SK-N-SH treated with all-trans-retinoic acid at 6 μM for 48 hours (cell line): ENCODE measurements around the gene ODAD2.

ENCODE experiments used
- ATAC-seq: fragments of 200-7000 bp; cut with Tn5 transposase; 3 replicates; pipeline ENCODE4 v1.9.1; 2020; ENCODE audit warnings: mild to moderate bottlenecking, moderate library complexity
- CREB5 ChIP-seq: fragments of 250-450 bp; sonication (Bioruptor Pico); IDR thresholded peaks from 2 replicates; pipeline ENCODE4 v1.5.1; 2020; ENCODE audit warnings: low read depth, mild to moderate bottlenecking, moderate library complexity
- CSRNP3 ChIP-seq: fragments of 250-450 bp; sonication (Bioruptor Pico); IDR thresholded peaks from 2 replicates; pipeline ENCODE4 v1.5.1; 2021; ENCODE audit warnings: mild to moderate bottlenecking, moderate library complexity
- OSR1 ChIP-seq: fragments of 250-450 bp; sonication (Bioruptor Pico); IDR thresholded peaks from 2 replicates; pipeline ENCODE4 v1.8.0; 2022; ENCODE audit warnings: moderate library complexity, mild to moderate bottlenecking, inconsistent platforms
- PATZ1 ChIP-seq: fragments of 250-450 bp; sonication (Bioruptor Pico); IDR thresholded peaks from 2 replicates; pipeline ENCODE4 v1.8.0; 2020; ENCODE audit warnings: mild to moderate bottlenecking, moderate library complexity, borderline replicate concordance
- POU6F1 ChIP-seq: fragments of 250-450 bp; sonication (Bioruptor Pico); IDR thresholded peaks from 2 replicates; pipeline ENCODE4 v1.8.0; 2021; ENCODE audit warnings: low read depth, mild to moderate bottlenecking, moderate library complexity, borderline replicate concordance
- PPARA ChIP-seq: fragments of 250-450 bp; sonication (Bioruptor Pico); IDR thresholded peaks from 2 replicates; pipeline ENCODE4 v1.5.0; 2020; ENCODE audit warnings: mild to moderate bottlenecking, borderline replicate concordance
- RARB ChIP-seq: fragments of 250-450 bp; sonication (Bioruptor Pico); IDR thresholded peaks from 2 replicates; pipeline ENCODE4 v1.8.0; 2021; ENCODE audit warnings: mild to moderate bottlenecking, moderate library complexity
- SNAI2 ChIP-seq: fragments of 250-450 bp; sonication (Bioruptor Pico); IDR thresholded peaks from 2 replicates; pipeline ENCODE4 v1.5.0; 2020; ENCODE audit warnings: mild to moderate bottlenecking, moderate library complexity
- TCF4 ChIP-seq: fragments of 250-450 bp; sonication (Bioruptor Pico); IDR thresholded peaks from 2 replicates; pipeline ENCODE4 v1.8.0; 2021; ENCODE audit warnings: mild to moderate bottlenecking, moderate library complexity, borderline replicate concordance
- TSHZ2 ChIP-seq: fragments of 250-450 bp; sonication (Bioruptor Pico); IDR thresholded peaks from 2 replicates; pipeline ENCODE4 v1.5.0; 2020; ENCODE audit warnings: mild to moderate bottlenecking, moderate library complexity
- ZC3H10 ChIP-seq: fragments of 250-450 bp; sonication (Bioruptor Pico); IDR thresholded peaks from 2 replicates; pipeline ENCODE4 v1.5.1; 2021; ENCODE audit warnings: mild to moderate bottlenecking, moderate library complexity
- ZFP3 ChIP-seq: fragments of 250-450 bp; sonication (Bioruptor Pico); IDR thresholded peaks from 2 replicates; pipeline ENCODE4 v1.5.0; 2020; ENCODE audit warnings: mild to moderate bottlenecking, moderate library complexity
- ZFP30 ChIP-seq: fragments of 450-650 bp; formaldehyde crosslinking; IDR thresholded peaks from 2 replicates; pipeline ENCODE4 v1.5.0; 2022; ENCODE audit warnings: mild to moderate bottlenecking, moderate library complexity
- ZNF565 ChIP-seq: fragments of 450-650 bp; formaldehyde crosslinking; conservative IDR thresholded peaks from 2 replicates; pipeline ENCODE4 v1.5.0; 2020; ENCODE audit warnings: low read depth, mild to moderate bottlenecking, moderate library complexity
- ZNF8 ChIP-seq: fragments of 450-650 bp; formaldehyde crosslinking; IDR thresholded peaks from 2 replicates; pipeline ENCODE4 v1.5.0; 2020; ENCODE audit warnings: mild to moderate bottlenecking, moderate library complexity

Gene ODAD2

GRCh38 chr10:27784272-27784671 is 214.6 kb downstream of the ODAD2 start:
- no peak for ATAC-seq
- TF ChIP-seq CREB5 (CRISPR knock-in tag): no peak
- no peak for TF ChIP-seq RARB (CRISPR knock-in tag)
- TF ChIP-seq POU6F1 (CRISPR knock-in tag): no peak

- no peak for ATAC-seq
- TF ChIP-seq ZFP30 (CRISPR knock-in tag): no peak
- no peak for TF ChIP-seq SNAI2
- TF ChIP-seq ZNF8: no peak
- no peak for TF ChIP-seq ZC3H10 (CRISPR knock-in tag)
- no peak for TF ChIP-seq OSR1
- TF ChIP-seq PATZ1 (CRISPR knock-in tag): no peak
- no peak for TF ChIP-seq ZFP3 (CRISPR knock-in tag)
- no peak for TF ChIP-seq TSHZ2 (CRISPR knock-in tag)
- TF ChIP-seq ZNF565 (CRISPR knock-in tag): no peak
- TF ChIP-seq, all 23 proteins: peak for 0
These were observed 215.2 kb downstream of the ODAD2 start for GRCh38 chr10:27783660-27784059.

- ATAC-seq: no peak
These were observed 219.3 kb downstream of the ODAD2 start for GRCh38 chr10:27779462-27780015.

GRCh38 chr10:27774831-27775230 is 224.0 kb downstream of the ODAD2 start:
- ATAC-seq: no peak
- TF ChIP-seq RARB (CRISPR knock-in tag) (no peak), OSR1 (no peak), PATZ1 (CRISPR knock-in tag) (no peak), CSRNP3 (CRISPR knock-in tag) (no peak), TCF4 (CRISPR knock-in tag) (no peak), PPARA (CRISPR knock-in tag) (no peak), SNAI2 (no peak)

More at GRCh38 chr10:27779462-27780015, 219.3 kb downstream of the ODAD2 start:
- no peak for TF ChIP-seq PATZ1 (CRISPR knock-in tag)
